SK-N-SH treated with all-trans-retinoic acid at 6 μM for 48 hours (cell line): ENCODE data around the gene TTC32.

Experiments
- ATAC-seq: fragments of 200-7000 bp; cut with Tn5 transposase; 3 replicates; pipeline ENCODE4 v1.9.1; 2020; ENCODE audit warnings: mild to moderate bottlenecking, moderate library complexity
- ARNTL ChIP-seq: fragments of 450-650 bp; formaldehyde crosslinking; IDR thresholded peaks from 2 replicates; pipeline ENCODE4 v1.5.0; 2020; ENCODE audit warnings: low read depth, mild to moderate bottlenecking, moderate library complexity, borderline replicate concordance
- BACH2 ChIP-seq: fragments of 250-450 bp; sonication (Bioruptor Pico); IDR thresholded peaks from 2 replicates; pipeline ENCODE4 v1.9.0; 2021; ENCODE audit warnings: mild to moderate bottlenecking, borderline replicate concordance
- CSDC2 ChIP-seq: fragments of 250-450 bp; sonication (Bioruptor Pico); IDR thresholded peaks from 2 replicates; pipeline ENCODE4 v1.5.0; 2020; ENCODE audit warnings: mild to moderate bottlenecking, moderate library complexity
- ESRRG ChIP-seq: fragments of 250-450 bp; sonication (Bioruptor Pico); IDR thresholded peaks from 2 replicates; pipeline ENCODE4 v1.6.1; 2021; ENCODE audit warnings: mild to moderate bottlenecking
- GLIS3 ChIP-seq: fragments of 250-450 bp; sonication (Bioruptor Pico); IDR thresholded peaks from 2 replicates; pipeline ENCODE4 v1.5.0; 2020; ENCODE audit warnings: mild to moderate bottlenecking, moderate library complexity
- ISL1 ChIP-seq: fragments of 250-450 bp; sonication (Bioruptor Pico); IDR thresholded peaks from 2 replicates; pipeline ENCODE4 v2.1.2; 2022; ENCODE audit warnings: mild to moderate bottlenecking, moderate library complexity
- OSR1 ChIP-seq: fragments of 250-450 bp; sonication (Bioruptor Pico); IDR thresholded peaks from 2 replicates; pipeline ENCODE4 v1.8.0; 2022; ENCODE audit warnings: moderate library complexity, mild to moderate bottlenecking, inconsistent platforms
- PPARA ChIP-seq: fragments of 250-450 bp; sonication (Bioruptor Pico); IDR thresholded peaks from 2 replicates; pipeline ENCODE4 v1.5.0; 2020; ENCODE audit warnings: mild to moderate bottlenecking, borderline replicate concordance
- RARB ChIP-seq: fragments of 250-450 bp; sonication (Bioruptor Pico); IDR thresholded peaks from 2 replicates; pipeline ENCODE4 v1.8.0; 2021; ENCODE audit warnings: mild to moderate bottlenecking, moderate library complexity
- SNAI2 ChIP-seq: fragments of 250-450 bp; sonication (Bioruptor Pico); IDR thresholded peaks from 2 replicates; pipeline ENCODE4 v1.5.0; 2020; ENCODE audit warnings: mild to moderate bottlenecking, moderate library complexity
- TCF4 ChIP-seq: fragments of 250-450 bp; sonication (Bioruptor Pico); IDR thresholded peaks from 2 replicates; pipeline ENCODE4 v1.8.0; 2021; ENCODE audit warnings: mild to moderate bottlenecking, moderate library complexity, borderline replicate concordance
- TOX ChIP-seq: fragments of 250-450 bp; sonication (Bioruptor Pico); IDR thresholded peaks from 2 replicates; pipeline ENCODE4 v1.8.0; 2021; ENCODE audit warnings: mild to moderate bottlenecking, moderate library complexity, borderline replicate concordance
- ZC3H10 ChIP-seq: fragments of 250-450 bp; sonication (Bioruptor Pico); IDR thresholded peaks from 2 replicates; pipeline ENCODE4 v1.5.1; 2021; ENCODE audit warnings: mild to moderate bottlenecking, moderate library complexity
- ZFP3 ChIP-seq: fragments of 250-450 bp; sonication (Bioruptor Pico); IDR thresholded peaks from 2 replicates; pipeline ENCODE4 v1.5.0; 2020; ENCODE audit warnings: mild to moderate bottlenecking, moderate library complexity
- ZFP30 ChIP-seq: fragments of 450-650 bp; formaldehyde crosslinking; IDR thresholded peaks from 2 replicates; pipeline ENCODE4 v1.5.0; 2022; ENCODE audit warnings: mild to moderate bottlenecking, moderate library complexity
- ZNF565 ChIP-seq: fragments of 450-650 bp; formaldehyde crosslinking; conservative IDR thresholded peaks from 2 replicates; pipeline ENCODE4 v1.5.0; 2020; ENCODE audit warnings: low read depth, mild to moderate bottlenecking, moderate library complexity
- ZNF8 ChIP-seq: fragments of 450-650 bp; formaldehyde crosslinking; IDR thresholded peaks from 2 replicates; pipeline ENCODE4 v1.5.0; 2020; ENCODE audit warnings: mild to moderate bottlenecking, moderate library complexity
- TF ChIP-seq, protein P1 (sequence below): fragments of 250-450 bp; sonication (Bioruptor Pico); IDR thresholded peaks from 2 replicates; pipeline ENCODE4 v1.5.1; 2020; ENCODE audit warnings: low read depth, mild to moderate bottlenecking, moderate library complexity
- TF ChIP-seq, protein P2 (sequence below): fragments of 250-450 bp; sonication (Bioruptor Pico); IDR thresholded peaks from 2 replicates; pipeline ENCODE4 v1.8.0; 2020; ENCODE audit warnings: mild to moderate bottlenecking, moderate library complexity, borderline replicate concordance
- TF ChIP-seq, protein P3 (sequence below): fragments of 250-450 bp; sonication (Bioruptor Pico); IDR thresholded peaks from 2 replicates; pipeline ENCODE4 v1.5.1; 2021; ENCODE audit warnings: mild to moderate bottlenecking, moderate library complexity
- TF ChIP-seq, protein P4 (sequence below): fragments of 250-450 bp; sonication (Bioruptor Pico); IDR thresholded peaks from 2 replicates; pipeline ENCODE4 v1.8.0; 2021; ENCODE audit warnings: low read depth, mild to moderate bottlenecking, moderate library complexity, borderline replicate concordance
- TF ChIP-seq, protein P5 (sequence below): fragments of 250-450 bp; sonication (Bioruptor Pico); IDR thresholded peaks from 2 replicates; pipeline ENCODE4 v1.5.0; 2020; ENCODE audit warnings: mild to moderate bottlenecking, moderate library complexity

Gene TTC32

DNA sequence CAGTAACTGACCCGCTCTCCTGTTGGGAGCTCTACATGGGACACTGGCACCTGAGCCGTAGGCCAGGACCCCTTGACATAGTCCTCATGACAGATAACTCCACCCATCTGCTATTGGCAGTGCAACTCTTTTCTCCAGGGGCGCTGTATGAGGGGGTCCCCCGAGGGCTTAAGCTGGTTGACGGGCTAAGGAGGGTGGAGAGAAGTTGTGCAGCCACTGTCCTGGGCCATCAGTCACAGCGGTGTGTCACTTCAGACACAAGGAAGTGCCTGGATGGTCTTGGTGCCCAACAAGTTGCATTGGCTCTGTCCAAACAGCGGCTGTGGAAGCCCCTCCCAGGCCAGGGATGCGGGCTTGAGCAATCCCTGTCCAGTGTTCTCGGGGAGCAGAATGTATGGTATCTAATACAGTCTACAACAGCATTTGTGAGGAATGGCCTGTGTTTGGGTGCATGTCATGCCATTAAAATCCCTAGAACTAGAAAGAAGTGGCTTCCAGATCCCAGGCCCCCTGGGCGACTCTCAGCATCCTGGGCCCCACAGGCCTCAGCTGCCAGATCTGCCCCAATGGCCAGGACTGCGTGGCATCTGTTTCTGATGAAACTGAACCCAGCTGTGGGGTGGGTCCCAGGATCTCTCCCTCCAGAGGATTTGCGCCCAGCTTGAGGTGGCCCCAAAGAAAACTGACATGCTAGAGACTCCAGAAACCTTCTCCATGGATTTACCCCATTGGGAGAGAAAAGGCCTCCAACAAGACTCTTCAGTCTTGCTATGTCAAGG, 23.3 kb downstream of the TTC32 start:
- no peak for TF ChIP-seq GLIS3 (CRISPR knock-in tag)
- TF ChIP-seq, protein P1, sequence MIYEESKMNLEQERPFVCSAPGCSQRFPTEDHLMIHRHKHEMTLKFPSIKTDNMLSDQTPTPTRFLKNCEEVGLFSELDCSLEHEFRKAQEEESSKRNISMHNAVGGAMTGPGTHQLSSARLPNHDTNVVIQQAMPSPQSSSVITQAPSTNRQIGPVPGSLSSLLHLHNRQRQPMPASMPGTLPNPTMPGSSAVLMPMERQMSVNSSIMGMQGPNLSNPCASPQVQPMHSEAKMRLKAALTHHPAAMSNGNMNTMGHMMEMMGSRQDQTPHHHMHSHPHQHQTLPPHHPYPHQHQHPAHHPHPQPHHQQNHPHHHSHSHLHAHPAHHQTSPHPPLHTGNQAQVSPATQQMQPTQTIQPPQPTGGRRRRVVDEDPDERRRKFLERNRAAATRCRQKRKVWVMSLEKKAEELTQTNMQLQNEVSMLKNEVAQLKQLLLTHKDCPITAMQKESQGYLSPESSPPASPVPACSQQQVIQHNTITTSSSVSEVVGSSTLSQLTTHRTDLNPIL (CRISPR knock-in tag): no peak
- no peak for TF ChIP-seq PPARA (CRISPR knock-in tag)
- no peak for TF ChIP-seq CSDC2 (CRISPR knock-in tag)
- TF ChIP-seq ZNF565 (CRISPR knock-in tag): no peak
- no peak for TF ChIP-seq ZFP3 (CRISPR knock-in tag)
- TF ChIP-seq, protein P2, sequence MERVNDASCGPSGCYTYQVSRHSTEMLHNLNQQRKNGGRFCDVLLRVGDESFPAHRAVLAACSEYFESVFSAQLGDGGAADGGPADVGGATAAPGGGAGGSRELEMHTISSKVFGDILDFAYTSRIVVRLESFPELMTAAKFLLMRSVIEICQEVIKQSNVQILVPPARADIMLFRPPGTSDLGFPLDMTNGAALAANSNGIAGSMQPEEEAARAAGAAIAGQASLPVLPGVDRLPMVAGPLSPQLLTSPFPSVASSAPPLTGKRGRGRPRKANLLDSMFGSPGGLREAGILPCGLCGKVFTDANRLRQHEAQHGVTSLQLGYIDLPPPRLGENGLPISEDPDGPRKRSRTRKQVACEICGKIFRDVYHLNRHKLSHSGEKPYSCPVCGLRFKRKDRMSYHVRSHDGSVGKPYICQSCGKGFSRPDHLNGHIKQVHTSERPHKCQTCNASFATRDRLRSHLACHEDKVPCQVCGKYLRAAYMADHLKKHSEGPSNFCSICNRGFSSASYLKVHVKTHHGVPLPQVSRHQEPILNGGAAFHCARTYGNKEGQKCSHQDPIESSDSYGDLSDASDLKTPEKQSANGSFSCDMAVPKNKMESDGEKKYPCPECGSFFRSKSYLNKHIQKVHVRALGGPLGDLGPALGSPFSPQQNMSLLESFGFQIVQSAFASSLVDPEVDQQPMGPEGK (CRISPR knock-in tag): no peak
- TF ChIP-seq BACH2 (CRISPR knock-in tag): no peak
- TF ChIP-seq ZNF8 (CRISPR knock-in tag): no peak
- no peak for ATAC-seq

DNA sequence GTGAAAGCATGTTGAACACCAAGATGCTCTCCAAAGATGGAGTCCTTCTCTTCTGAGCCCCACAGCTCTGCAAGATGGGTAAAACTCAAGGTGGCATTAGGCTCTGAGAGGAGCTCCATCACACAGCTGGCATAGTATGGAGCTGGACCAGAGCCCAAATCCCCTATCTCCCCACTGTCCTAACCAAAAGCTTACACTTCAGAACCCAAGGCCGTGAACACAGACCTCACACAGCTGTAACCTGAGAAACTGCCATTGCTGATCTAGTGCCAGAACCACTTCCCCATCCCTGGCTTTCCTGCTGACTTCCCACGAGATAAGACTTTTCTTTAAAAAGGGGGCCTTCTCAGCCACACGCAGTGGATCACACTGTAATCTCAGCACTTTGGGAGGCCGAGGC, 25.0 kb downstream of the TTC32 start:
- TF ChIP-seq, protein P3, sequence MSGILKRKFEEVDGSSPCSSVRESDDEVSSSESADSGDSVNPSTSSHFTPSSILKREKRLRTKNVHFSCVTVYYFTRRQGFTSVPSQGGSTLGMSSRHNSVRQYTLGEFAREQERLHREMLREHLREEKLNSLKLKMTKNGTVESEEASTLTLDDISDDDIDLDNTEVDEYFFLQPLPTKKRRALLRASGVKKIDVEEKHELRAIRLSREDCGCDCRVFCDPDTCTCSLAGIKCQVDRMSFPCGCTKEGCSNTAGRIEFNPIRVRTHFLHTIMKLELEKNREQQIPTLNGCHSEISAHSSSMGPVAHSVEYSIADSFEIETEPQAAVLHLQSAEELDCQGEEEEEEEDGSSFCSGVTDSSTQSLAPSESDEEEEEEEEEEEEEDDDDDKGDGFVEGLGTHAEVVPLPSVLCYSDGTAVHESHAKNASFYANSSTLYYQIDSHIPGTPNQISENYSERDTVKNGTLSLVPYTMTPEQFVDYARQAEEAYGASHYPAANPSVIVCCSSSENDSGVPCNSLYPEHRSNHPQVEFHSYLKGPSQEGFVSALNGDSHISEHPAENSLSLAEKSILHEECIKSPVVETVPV (CRISPR knock-in tag): no peak
- no peak for TF ChIP-seq TOX
- no peak for TF ChIP-seq OSR1 (CRISPR knock-in tag)
- TF ChIP-seq ZC3H10 (CRISPR knock-in tag): no peak
- TF ChIP-seq ZNF8 (CRISPR knock-in tag): no peak
- no peak for TF ChIP-seq ESRRG (CRISPR knock-in tag)
- TF ChIP-seq PPARA (CRISPR knock-in tag): no peak
- TF ChIP-seq BACH2 (CRISPR knock-in tag): no peak
- ATAC-seq: no peak

DNA sequence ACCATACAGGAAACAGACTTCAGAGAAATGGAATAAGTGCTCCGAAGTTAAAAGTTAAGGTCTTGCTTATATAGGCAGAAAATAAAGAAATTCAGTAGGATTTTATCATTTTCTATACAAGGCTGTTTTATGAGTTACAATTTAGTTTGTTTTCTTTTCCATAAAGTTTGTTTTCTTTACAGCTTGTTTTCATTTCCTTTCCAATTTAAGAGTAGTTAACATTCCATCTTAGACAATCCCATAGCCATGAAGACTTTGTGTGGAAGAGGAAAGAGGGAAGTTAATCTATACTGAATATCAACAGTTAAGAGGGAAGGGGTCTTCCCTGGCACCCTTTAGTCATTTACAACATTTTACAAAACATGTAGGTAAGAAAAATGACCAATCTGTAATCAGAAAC, 26.5 kb downstream of the TTC32 start:
- TF ChIP-seq ZFP30 (CRISPR knock-in tag) (no peak), PPARA (CRISPR knock-in tag) (no peak), TOX (no peak), BACH2 (CRISPR knock-in tag) (no peak), CSDC2 (CRISPR knock-in tag) (no peak), ISL1 (no peak), ZC3H10 (CRISPR knock-in tag) (no peak), OSR1 (CRISPR knock-in tag) (no peak), ZNF565 (CRISPR knock-in tag) (no peak), RARB (CRISPR knock-in tag) (no peak), TCF4 (CRISPR knock-in tag) (no peak), ARNTL (CRISPR knock-in tag) (no peak)
- TF ChIP-seq, protein P3 (CRISPR knock-in tag): no peak
- TF ChIP-seq, protein P1 (CRISPR knock-in tag): no peak
- TF ChIP-seq, all 23 proteins: peak for 0
- ATAC-seq: no peak

DNA sequence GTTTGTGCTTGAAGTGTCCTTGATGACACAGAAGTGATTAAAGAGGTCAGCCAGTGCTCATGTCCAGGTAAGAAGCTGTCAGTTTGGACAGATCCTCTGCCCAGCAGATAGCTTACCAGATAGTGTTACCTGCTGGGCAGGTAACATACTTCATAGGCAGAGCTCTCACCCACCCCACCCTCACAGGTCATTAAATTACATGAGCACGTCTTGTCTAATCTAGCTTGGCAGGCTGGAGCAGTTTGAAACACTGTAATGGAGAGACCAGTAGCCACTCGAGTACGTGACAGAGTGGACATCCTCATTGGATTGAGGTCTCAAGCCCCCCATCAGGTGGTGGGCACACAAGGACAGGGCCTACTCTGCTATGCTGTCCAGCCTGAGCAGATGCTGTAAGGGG, 27.1 kb downstream of the TTC32 start:
- no peak for ATAC-seq

More for the DNA sequence above, 27.1 kb downstream of the TTC32 start:
- TF ChIP-seq CSDC2 (CRISPR knock-in tag) (no peak), ISL1 (no peak), SNAI2 (no peak), ZNF565 (CRISPR knock-in tag) (no peak), ZFP3 (CRISPR knock-in tag) (no peak), ESRRG (CRISPR knock-in tag) (no peak)
- TF ChIP-seq, protein P4, sequence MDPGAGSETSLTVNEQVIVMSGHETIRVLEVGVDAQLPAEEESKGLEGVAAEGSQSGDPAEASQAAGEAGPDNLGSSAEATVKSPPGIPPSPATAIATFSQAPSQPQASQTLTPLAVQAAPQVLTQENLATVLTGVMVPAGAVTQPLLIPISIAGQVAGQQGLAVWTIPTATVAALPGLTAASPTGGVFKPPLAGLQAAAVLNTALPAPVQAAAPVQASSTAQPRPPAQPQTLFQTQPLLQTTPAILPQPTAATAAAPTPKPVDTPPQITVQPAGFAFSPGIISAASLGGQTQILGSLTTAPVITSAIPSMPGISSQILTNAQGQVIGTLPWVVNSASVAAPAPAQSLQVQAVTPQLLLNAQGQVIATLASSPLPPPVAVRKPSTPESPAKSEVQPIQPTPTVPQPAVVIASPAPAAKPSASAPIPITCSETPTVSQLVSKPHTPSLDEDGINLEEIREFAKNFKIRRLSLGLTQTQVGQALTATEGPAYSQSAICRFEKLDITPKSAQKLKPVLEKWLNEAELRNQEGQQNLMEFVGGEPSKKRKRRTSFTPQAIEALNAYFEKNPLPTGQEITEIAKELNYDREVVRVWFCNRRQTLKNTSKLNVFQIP (CRISPR knock-in tag): no peak
- TF ChIP-seq, protein P5, sequence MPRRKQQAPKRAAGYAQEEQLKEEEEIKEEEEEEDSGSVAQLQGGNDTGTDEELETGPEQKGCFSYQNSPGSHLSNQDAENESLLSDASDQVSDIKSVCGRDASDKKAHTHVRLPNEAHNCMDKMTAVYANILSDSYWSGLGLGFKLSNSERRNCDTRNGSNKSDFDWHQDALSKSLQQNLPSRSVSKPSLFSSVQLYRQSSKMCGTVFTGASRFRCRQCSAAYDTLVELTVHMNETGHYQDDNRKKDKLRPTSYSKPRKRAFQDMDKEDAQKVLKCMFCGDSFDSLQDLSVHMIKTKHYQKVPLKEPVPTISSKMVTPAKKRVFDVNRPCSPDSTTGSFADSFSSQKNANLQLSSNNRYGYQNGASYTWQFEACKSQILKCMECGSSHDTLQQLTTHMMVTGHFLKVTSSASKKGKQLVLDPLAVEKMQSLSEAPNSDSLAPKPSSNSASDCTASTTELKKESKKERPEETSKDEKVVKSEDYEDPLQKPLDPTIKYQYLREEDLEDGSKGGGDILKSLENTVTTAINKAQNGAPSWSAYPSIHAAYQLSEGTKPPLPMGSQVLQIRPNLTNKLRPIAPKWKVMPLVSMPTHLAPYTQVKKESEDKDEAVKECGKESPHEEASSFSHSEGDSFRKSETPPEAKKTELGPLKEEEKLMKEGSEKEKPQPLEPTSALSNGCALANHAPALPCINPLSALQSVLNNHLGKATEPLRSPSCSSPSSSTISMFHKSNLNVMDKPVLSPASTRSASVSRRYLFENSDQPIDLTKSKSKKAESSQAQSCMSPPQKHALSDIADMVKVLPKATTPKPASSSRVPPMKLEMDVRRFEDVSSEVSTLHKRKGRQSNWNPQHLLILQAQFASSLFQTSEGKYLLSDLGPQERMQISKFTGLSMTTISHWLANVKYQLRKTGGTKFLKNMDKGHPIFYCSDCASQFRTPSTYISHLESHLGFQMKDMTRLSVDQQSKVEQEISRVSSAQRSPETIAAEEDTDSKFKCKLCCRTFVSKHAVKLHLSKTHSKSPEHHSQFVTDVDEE: no peak
